Tibial nerve (tissue), 4 donors: ENCODE results near the gene ABL2.

Experiments used
- CTCF ChIP-seq, 5 experiments: fragments of 200-600 bp in 3 of 5; fragments of 450-650 bp in 2 of 5; sonication (generic) in 3 of 5; IDR thresholded peaks; one replicate each; pipeline ENCODE4 v1.5.1; 2016 to 2019; ENCODE audit warnings: antibody characterized with exemption in 5 of 5, mild to moderate bottlenecking in 3 of 5, moderate library complexity in 2 of 5
- EP300 ChIP-seq, 2 donors: sonication (generic); formaldehyde crosslinking; IDR thresholded peaks; one replicate each; pipeline ENCODE4 v1.6.1; 2017; ENCODE audit warnings: antibody characterized with exemption in 2 of 2, mild to moderate bottlenecking in 1 of 2

DNA sequence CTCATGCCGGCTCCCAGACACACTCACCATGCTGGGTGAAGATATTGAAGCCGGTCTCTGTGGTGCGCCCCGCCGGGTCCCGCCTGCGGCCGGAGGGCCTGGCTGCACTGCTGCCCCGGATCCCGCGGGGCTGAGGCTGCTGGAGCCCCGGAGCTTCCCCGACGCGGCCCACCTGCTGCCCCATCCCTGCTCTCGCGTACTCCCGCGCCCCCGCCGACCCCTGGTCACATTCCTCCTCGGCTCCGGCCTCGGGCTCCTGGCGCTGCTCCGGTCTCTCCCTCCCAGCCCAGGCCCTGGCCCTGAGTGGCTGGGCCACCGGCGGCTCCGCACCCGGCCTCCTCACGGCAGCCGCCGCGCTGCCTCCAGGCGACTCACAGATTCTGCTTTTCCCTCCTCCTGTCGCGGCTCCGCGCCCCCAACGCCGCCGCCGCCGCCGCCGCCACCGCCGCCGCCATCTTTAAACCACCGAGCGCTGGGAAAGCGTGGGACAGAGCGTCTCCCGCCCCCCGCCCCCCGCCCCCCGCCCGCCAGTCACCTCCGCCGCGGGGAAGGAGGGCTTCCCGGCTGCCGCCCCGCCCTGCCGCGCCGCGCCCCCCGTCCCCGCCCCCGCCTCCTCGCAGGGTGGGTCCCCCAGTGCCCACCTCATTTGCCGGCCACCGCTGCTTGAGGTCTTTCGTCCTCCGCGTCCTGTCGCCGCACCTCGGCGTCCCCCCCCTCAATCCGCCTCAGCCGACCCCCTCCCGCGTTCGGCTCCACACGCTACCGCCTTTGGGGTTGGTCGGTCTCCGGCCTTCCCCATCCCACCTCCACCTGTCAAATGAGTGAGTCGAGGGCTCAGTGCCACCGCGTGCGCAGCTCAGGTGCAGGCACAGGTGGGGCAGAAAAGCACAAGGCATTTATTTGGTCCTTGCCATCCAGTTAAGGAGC, at the start of gene ABL2:
- TF ChIP-seq CTCF (IDR thresholded peaks at IDR 0.05) (no peak), EP300 (IDR thresholded peaks at IDR 0.05) (no peak)
